ENCODE data around the gene PDZD7. TPM values are rescaled to one million over a fixed set of nuclear protein-coding genes. Genes with fewer than 3 reads are reported as not detected.

The PDZD7 gene
- total RNA-seq, 1 experiment from 2014 or later: 1.8 TPM

GRCh38 chr10:101033276-101033675, 2.3 kb upstream of the PDZD7 start:
- H3K4me3 ChIP-seq (ENCODE audit: low read depth in 2 of 2, low read length in 2 of 2): peak overlapping the region; percentile 69 to 94; a peak in 3 of 4 replicates
- peaks cover 20% of the 10 kb centered on the region for H3K4me1 ChIP-seq (ENCODE audit: control insufficient read depth, insufficient read depth, low read length)
- no peaks in the 10 kb centered on the region; the same call in 1 of the 2 replicates for H3K36me3 ChIP-seq (ENCODE audit: control insufficient read depth, insufficient read depth, low read length)
- TF ChIP-seq, protein P1, sequence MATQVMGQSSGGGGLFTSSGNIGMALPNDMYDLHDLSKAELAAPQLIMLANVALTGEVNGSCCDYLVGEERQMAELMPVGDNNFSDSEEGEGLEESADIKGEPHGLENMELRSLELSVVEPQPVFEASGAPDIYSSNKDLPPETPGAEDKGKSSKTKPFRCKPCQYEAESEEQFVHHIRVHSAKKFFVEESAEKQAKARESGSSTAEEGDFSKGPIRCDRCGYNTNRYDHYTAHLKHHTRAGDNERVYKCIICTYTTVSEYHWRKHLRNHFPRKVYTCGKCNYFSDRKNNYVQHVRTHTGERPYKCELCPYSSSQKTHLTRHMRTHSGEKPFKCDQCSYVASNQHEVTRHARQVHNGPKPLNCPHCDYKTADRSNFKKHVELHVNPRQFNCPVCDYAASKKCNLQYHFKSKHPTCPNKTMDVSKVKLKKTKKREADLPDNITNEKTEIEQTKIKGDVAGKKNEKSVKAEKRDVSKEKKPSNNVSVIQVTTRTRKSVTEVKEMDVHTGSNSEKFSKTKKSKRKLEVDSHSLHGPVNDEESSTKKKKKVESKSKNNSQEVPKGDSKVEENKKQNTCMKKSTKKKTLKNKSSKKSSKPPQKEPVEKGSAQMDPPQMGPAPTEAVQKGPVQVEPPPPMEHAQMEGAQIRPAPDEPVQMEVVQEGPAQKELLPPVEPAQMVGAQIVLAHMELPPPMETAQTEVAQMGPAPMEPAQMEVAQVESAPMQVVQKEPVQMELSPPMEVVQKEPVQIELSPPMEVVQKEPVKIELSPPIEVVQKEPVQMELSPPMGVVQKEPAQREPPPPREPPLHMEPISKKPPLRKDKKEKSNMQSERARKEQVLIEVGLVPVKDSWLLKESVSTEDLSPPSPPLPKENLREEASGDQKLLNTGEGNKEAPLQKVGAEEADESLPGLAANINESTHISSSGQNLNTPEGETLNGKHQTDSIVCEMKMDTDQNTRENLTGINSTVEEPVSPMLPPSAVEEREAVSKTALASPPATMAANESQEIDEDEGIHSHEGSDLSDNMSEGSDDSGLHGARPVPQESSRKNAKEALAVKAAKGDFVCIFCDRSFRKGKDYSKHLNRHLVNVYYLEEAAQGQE (IDR thresholded peaks at IDR 0.05; ENCODE audit: insufficient read depth in 1 of 2, low read depth in 2 of 2, low read length in 1 of 2): no peak
- TF ChIP-seq CTCF (IDR thresholded peaks at IDR 0.05) (no peak), SIN3A (IDR thresholded peaks at IDR 0.05; ENCODE audit: borderline replicate concordance, insufficient read depth, low read depth, low read length) (no peak), POLR2AphosphoS5 (IDR thresholded peaks at IDR 0.05; ENCODE audit: low read depth, low read length) (no peak)
- DNase-seq (ENCODE audit: low read depth, low spot score) (no peak), ATAC-seq (no peak)
- H3K27ac ChIP-seq (ENCODE audit: low read length): no peak overlapping the region
- in situ Hi-C loops (cut with HindIII; ENCODE audit: low pct_unique_long_range_greater_than_20kb, low sequenced_read_pairs): no loop called here
- H3K9me3 ChIP-seq (ENCODE audit: control insufficient read depth, insufficient read depth, low read depth, low read length): no peaks in the 10 kb centered on the region
- ChIA-PET POLR2A (no interaction called here), CTCF (no interaction called here)
- BruUV-seq (replicated peaks): no TSS peak
- intact Hi-C loops (cut with micrococcal nuclease; ENCODE audit: unreplicated experiment): no loop called here
- no peaks in the 10 kb centered on the region for H3K27me3 ChIP-seq (ENCODE audit: control insufficient read depth, insufficient read depth, low read length)

DNA sequence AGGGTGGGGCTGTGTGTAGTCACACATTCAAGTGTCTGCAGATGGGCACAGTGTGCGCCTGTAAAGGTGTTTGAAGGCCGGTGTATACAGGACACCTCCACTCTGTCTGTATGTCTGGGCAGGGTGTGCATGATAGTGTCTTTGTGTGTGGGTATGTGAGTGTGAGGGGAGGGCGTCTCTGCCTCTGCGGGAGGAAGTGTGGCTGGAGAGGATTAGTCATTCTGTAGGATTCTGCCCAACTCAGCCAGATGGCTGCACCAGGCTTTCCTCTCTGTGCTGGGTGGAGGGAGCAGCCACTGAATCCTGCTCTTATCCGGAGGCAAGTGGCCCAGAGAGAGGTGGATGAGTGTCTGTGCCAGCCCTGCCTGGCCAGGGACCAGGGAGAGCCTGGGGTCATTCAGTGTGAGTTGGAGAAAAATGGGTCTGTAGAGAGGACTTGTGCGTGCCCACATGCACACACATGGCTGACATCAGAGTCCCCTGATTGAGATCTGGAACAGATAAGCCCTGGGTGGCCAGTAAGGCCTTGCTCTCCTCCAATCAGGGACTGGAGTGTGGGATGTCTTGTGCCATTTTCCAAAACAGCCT, 1.8 kb upstream of the PDZD7 start:
- Histone ChIP-seq H3K27ac (ENCODE audit: low read length) (no peak overlapping the region; the same call in 1 of the 2 replicates), H3K36me3 (ENCODE audit: control insufficient read depth, insufficient read depth, low read length) (no peaks in the 10 kb centered on the region; the same call in 1 of the 2 replicates), H3K27me3 (ENCODE audit: control insufficient read depth, insufficient read depth, low read length) (no peaks in the 10 kb centered on the region), H3K9me3 (ENCODE audit: control insufficient read depth, insufficient read depth, low read depth, low read length) (no peaks in the 10 kb centered on the region), H3K4me1 (ENCODE audit: control insufficient read depth, insufficient read depth, low read length) (peaks cover 20% of the 10 kb centered on the region), H3K4me3 (ENCODE audit: low read depth in 2 of 2, low read length in 2 of 2) (peak overlapping the region; percentile 69 to 94)
- no peak for TF ChIP-seq POLR2AphosphoS5 (IDR thresholded peaks at IDR 0.05; ENCODE audit: low read depth, low read length)
- 0 out of 2 replicates have a peak, but pooled peaks have one; percentile 2 for TF ChIP-seq SIN3A (IDR thresholded peaks at IDR 0.05; ENCODE audit: borderline replicate concordance, insufficient read depth, low read depth, low read length)
- ATAC-seq: peak; percentile 56
- ChIA-PET POLR2A (no interaction called here), CTCF (interaction anchor here (1.4 to 3.1 kb wide), 2 partner anchors 9 to 15 kb away, joined by 11 to 22 read pairs; no protein-coding TSS in a partner anchor)
- no peak for DNase-seq (ENCODE audit: low read depth, low spot score)
- in situ Hi-C loops (cut with HindIII; ENCODE audit: low pct_unique_long_range_greater_than_20kb, low sequenced_read_pairs): no loop called here
- BruUV-seq (replicated peaks): no TSS peak
- intact Hi-C loops (cut with micrococcal nuclease; ENCODE audit: unreplicated experiment): no loop called here
